Peyer's patch (tissue), 4 donors: Measurements from ENCODE around the gene PTGES.

Experiments
- POLR2A ChIP-seq, 2 donors: fragments of 450-650 bp; IDR thresholded peaks; one replicate each; pipeline ENCODE4 v1.5.1; 2017; ENCODE audit warnings: antibody characterized with exemption in 2 of 2, mild to moderate bottlenecking in 2 of 2, moderate library complexity in 2 of 2
- TF ChIP-seq, protein P1 (sequence below), 6 experiments: fragments of 450-650 bp in 4 of 6; fragments of 200-600 bp in 2 of 6; sonication (generic) in 1 of 6; IDR thresholded peaks; one replicate each; pipeline ENCODE4 v1.5.1; 2017 to 2019; ENCODE audit warnings: antibody characterized with exemption in 6 of 6, mild to moderate bottlenecking in 3 of 6, moderate library complexity in 1 of 6

DNA sequence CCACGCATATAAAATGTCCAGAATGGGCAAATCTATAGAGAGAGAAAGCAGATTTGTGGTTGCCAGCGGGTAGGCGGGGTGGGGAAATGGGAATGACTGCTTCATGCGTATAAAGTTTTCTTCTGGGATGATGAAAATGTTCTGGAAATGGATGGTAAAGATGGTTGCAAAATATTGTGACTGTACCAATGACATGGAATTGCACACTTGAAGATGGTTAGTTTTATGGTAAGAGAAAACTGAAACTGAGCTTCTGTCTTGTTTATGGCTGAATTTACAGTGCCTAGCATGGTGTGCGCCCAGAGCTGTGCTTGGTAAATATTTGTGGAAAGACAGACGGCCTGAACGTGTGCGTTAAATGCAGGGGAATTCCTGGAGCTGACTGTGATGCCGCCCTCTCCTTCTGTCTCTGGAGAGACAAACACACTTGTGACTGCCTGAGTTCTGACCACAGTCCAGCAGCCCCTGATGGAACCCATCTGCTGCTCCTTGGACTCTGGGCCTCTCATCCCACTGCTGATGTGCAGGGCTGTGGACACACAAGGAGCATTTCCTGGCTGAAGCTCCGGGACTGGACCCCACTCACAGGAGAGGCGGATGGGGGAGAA lies 8.6 kb upstream of the PTGES start:
- TF ChIP-seq, protein P1, sequence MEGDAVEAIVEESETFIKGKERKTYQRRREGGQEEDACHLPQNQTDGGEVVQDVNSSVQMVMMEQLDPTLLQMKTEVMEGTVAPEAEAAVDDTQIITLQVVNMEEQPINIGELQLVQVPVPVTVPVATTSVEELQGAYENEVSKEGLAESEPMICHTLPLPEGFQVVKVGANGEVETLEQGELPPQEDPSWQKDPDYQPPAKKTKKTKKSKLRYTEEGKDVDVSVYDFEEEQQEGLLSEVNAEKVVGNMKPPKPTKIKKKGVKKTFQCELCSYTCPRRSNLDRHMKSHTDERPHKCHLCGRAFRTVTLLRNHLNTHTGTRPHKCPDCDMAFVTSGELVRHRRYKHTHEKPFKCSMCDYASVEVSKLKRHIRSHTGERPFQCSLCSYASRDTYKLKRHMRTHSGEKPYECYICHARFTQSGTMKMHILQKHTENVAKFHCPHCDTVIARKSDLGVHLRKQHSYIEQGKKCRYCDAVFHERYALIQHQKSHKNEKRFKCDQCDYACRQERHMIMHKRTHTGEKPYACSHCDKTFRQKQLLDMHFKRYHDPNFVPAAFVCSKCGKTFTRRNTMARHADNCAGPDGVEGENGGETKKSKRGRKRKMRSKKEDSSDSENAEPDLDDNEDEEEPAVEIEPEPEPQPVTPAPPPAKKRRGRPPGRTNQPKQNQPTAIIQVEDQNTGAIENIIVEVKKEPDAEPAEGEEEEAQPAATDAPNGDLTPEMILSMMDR (IDR thresholded peaks at IDR 0.05) = no peak
- no peak for TF ChIP-seq POLR2A (IDR thresholded peaks at IDR 0.05)
